HUDEP-2 (cell line): ENCODE measurements around the gene PAEP.

ENCODE experiments used
- DNase-seq, 76 experiments: peaks; one replicate each; lab custom pipeline; 2025; ENCODE audit not compliant: unreplicated experiment in 76 of 76; lab: John Stamatoyannopoulos, UW

Gene PAEP

DNA sequence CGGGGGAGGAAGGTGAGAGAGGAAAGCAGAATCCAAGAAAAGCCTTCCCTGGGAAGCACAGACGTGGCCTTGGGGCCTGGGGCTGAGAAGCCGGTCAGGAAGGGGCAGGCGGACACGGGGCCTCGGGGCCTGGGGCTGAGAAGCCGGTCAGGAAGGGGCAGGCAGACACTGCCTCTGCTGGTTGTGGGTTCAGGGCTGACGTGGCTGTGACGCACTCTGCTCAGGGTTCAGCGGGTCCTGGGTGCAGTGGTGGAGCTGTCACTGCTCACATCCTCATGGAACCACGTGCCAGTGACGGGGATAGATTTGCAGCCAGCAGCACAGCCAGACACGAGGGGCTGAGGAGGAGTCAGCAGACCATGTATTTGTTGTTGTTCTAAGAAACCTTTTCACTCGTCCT is 12.8 kb downstream of the PAEP start:
- DNase-seq: no peak

DNA sequence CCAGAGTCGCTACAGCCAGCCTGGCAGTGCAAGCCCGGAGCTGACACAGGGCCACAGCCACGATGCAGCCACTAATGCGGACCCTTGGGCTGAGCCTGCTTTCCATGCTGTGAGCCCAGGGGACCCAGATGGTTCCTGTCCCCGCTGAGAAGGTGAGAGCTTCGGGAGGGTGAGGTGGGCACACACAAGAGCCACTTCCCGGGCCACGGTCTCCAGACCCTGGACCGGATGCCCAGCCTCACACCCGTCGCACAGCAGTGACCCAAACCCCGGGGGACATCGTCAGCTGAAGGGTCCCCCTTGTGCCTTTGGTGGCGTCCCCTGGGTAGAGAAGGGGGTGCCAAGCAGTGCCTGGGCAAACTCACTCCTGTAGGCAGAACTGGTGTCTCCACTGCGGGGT is 13.4 kb downstream of the PAEP start:
- no peak for DNase-seq

DNA sequence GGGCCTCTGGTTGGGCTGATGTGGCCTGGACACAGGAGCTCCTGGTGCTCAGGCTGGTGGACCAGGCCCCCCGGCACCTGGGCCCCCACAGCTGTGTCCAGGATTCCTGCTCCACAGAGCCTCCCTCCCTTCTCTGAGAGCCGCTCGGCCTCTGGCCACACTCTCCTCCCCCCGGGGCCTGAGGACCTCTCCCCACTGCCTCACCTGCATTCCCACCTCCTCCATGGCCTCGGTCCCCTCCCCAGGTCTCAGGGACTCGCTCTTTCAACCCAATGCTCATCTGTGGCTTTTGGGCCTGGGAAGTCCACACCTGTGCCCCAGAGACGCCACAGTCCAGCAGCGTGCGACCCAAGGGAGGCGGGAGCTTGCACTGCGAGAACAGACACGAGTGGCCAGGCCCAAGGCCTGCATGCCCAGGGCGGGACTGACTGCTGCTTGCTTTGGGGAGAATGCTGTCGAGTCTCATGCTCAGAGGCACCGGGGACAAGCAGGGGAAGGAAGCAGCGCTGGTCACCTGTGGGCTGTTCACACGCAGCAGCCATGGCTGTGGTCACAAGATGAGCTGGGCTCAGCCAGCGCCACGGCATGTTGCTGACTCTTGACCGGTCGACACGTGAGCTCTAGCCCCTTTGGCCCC is 14.6 kb downstream of the PAEP start:
- DNase-seq: no peak

DNA sequence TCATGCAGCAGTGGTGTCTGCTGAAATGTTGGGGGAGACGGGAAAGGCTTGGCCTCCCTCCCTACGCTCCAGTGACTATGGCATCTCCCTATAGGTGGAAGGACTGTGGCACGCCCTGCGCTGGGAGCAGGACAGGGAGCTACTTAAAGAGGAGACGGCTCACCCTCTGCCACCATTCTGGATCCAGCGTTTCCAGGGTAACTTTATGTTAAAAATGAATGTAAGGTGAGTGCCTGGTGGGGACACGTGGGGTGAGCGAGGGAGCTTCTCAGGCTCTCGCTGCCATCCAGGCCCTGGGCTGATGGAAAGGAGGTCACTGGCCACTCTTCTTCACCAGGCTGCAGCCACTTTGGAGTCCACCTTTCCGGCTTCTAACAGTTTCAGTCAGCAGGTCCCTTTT is 15.7 kb downstream of the PAEP start:
- no peak for DNase-seq

DNA sequence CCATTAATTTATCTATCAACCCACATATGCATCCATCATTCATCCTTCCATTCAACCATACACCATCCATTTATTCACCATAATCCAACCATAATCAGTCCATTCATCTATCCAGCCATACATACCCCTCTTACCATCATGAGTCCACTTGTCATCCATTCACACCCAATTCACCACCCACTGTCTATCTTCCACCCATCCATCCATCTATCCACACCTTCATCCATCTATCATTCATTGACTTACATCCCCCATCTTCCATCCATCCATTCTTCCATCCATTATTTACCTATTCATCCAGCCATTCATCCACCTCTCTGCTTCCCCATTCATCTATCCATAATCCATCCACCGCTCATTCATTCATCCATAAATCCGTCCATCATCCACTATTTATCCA is 17.8 kb downstream of the PAEP start:
- DNase-seq: no peak

DNA sequence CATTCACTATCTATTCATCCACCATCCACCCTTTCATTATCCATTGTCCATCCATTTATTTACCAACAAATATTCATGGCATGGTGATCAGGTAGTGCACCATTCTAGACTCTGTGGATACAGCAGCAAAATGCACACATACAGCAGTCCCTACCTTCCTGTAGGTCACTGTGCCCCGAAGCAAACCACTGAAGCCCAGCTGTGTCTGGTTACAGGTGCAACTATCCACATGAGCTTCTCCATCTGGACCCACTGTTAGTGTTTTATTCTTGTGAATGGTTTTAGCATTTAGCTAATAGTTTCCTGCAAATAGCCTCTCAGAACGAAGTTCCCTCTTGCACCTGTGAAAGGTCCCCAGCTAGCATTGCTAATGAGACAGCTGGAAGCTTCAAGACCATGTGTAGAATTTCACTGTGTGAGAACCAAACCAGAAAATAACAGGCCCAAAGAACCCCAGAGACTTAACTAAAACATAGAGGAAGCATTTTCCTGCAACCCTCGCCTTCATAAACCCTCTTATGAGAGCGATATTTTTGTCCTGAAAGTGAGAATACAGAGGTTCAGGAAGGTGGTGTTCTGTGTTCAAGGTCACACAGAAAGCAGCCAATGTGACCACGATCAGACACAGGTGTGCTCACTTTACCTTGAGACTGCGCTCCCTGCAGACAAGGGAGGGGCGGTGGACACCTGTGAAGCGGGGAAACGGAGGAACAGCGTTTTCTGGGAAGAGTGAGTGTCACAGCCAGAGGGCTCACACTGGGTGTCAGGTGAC is 18.5 kb downstream of the PAEP start:
- DNase-seq: no peak

DNA sequence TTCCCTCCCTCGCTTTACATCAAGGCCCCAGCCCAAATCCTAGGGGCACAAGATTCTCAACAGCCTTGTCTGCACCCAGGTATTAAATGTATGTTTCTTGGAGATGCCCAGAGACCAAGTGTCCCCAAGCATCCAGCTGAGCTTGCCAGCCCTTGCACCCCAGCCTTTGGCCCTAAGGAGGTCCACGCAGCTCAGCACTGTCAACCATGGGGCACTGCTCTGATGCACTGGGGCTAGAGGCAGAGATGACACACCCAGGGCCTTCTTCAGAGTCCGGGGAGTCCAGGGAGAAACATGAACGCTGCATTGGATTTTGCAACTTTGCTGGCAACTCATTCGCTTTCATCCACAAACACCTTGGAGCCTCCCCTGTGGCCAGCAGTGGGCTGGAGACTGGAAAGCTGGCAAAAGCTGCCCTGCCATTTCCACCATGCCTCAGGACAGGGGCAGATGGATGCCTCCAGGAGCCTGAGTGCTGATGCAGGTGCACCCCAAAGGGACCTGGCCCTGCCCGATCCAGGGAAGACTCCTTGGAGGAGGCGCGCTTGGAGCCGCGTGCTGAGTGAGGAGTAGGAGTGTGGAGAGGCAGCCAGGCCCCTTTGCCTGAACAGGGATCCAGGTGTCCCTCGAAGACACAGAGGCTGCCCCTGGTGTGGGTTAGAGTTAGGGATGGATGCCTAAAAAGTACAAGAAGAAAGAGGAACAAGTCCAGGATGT is 19.3 kb downstream of the PAEP start:
- no peak for DNase-seq

DNA sequence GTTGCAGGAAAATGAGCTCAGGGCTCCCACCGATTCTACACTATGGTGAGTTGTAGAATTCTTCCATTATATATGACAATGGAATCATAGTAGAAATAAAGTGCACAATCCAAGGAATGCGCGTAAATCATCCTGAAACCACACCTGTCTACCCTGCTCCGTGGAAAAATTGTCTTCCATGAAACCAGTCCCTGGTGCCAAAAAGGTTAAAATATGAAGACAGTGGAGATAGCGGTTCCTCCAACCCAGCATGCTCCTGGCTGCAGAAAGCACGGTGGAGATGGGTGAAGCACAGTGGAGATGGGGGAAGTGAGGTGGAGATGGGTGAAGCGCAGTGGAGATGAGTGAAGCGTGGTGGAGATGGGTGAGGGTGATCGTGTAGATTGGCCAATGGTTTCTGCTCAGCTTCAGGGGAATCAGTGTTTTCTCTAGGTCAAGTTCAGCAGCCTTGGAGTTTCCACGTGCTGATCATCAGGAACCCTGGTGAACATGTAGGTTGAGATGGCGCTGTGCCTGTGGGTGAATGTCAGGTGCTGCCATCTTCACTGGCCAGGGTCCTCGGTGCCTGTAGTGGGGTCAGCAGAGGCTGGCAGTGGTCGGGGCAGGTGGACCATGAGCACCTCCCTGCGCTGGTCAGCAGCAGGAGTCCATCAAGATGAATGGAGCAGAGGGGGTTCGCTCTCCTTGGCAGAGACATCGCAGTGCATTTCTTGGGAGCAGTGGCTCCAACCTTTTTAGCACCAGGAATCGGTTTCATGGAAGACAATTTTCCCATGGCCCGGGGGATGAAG is 20.3 kb downstream of the PAEP start:
- DNase-seq: no peak

DNA sequence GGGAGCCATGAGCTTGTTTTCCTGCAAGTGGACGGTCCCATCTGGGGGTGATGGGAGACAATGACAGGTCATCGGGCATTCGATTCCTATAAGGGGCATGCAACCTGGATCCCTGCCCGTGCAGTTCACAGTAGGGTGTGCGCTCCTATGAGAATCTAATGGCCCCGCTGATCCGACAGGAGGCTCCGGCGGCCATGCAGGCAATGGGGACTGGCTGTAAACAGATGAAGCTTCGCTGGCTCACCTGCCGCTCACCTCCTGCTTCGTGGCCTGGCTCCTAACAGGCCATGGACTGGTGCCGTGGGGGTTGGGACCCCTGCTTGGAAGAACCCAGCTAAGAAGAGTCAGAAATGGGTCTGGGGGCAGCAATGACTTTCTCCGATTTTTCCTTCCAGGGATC is 21.0 kb downstream of the PAEP start:
- DNase-seq: no peak

DNA sequence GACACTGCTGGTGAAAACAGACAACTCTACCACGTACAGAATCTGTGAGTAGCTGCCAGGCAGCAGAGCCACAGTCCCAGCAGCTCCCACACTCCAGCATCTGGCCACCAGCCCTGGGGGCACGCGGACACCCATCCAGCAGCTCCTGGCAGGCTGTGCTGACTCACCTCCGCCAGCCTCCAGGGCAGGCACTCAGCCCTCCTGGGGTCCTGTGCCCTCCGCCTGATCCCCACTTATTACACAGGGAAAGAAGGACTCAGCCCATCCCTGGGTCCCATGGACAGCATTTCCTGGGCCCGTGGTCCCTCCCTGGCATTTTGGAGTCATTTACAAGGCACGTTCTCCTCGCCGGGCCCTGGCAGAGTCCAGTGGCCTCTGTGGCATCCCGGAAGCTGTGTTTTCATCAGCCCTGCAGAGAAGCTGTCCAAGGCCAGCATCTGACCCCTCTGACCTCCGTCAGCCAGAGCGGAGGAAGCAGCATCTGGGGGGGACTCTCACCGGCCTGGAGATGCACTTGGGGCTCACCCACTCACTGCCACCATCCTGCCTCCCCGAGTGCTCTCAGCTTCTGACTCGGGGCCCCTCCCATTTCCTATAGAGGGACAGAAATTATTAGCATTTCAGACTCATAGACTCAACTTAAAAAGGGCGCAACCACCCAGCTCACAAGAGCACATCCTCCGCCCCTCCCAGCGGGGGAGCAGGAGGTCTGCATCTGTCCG is 21.6 kb downstream of the PAEP start:
- no peak for DNase-seq

DNA sequence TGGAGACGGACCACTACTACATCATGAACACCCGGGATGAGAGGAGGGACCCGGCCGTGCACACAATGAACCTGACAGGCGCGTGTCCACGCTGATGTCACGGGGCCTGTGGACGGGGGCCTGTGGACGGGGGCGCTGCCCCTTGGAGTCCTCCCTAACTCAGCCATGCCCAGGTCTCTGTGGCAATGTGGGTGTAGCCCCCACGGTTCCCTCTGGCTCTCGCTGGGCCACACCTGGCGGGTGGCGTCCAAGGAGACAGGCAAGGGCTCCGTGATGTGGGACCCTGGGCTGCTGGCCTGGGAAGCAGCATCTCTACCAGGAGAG is 22.1 kb downstream of the PAEP start:
- DNase-seq: no peak

DNA sequence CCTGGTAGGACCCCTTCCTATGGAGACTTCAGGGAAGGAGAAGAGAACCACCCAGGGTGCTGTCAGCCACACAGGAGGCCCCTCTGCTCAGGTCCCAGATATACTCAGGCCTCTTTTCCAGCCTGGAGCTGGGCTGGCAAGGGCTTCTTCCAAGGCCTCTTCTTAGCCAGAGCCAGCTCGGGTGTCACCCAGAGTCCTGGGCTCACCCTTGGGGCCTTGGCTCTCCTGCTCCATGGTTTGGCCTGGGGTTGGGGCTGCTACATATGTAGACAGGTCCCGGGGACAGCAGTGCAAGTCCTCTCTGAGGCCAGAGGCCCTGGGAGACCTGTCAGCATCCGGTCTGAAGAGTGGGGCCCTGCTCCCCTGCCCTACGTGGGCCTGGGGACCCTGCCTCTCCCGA is 22.8 kb downstream of the PAEP start:
- no peak for DNase-seq

DNA sequence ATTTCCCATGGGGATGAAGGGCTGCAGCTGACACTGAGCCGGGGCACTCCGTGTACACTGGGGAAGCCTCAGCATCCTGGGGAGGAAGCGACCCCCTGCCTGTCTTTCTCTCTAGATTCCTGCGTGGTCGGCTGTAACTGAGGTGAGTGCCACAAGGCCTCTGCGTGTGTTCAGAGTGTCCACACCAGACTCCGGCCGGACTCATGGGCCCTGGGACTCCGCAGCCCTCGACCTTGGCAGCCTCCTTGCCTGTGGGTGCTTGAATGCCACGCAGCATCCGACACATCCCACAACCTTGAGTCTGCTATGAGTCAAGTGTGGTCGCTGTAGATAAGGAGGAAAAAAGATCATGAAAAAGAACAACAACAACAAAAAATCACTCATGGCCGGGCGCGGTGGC is 23.4 kb downstream of the PAEP start:
- peak in 5 of 76 experiments; percentile 4 to 36 (median 7) for DNase-seq

DNA sequence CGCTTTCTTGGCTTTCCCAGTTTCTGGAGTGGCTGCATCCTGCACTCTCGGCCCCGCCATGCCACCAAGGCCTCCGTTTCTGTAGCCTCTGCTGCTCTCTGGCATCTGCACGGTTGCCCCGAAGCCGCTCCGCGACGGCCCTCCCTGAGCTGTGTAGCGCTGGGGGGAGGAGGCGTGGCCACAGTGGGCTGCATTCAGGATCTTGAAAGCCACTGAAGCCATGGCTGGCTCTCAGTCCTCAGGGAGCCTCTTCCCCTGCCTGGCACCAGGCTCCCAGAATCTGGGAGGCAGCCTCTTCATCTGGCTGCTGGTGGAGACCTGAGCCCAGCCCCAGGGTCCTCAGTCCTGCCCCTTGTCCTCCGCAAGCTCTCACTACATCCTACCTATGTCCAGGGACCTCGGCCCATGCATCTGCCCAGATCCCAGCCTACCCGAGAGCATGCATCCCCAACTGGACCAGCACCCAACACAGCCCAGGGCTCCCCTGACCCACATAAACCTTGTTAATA is 25.1 kb downstream of the PAEP start:
- DNase-seq: no peak

DNA sequence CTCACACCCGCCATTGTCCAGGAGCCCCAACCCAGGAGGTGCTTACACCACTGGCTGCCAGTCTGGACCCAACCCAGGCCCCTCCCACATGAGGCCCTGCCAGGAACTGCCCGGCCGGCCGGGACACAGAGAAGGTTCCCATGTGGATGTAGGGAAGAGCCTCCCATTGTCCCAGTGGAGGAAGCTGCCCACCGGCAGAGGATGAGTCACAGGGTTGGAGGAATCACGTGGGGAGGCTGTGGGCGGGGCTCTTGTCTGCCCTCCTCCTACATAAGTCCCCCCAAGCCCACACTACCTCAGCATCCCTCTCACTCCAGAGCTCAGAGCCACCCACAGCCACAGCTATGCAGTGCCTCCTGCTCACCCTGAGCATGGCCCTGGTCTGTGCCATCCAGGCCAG is 26.1 kb downstream of the PAEP start:
- DNase-seq: no peak

DNA sequence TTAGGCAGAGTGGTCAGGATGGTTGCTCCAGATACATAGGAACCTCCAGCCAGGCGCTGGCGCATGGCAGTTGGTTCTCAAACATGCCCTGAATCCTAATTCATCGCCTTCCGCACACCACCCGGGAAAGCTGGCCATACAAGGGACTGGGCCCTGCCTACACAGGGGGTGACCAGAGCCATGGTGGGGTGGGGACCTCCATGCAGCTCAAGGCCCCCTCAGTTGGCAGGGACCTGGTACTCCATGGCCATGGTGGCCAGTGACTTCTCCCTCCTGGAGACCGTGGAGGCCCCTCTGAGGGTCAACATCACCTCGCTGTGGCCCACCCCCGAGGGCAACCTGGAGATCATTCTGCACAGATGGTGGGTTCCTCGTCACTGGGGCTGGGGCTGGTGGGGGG is 26.8 kb downstream of the PAEP start:
- DNase-seq: no peak

DNA sequence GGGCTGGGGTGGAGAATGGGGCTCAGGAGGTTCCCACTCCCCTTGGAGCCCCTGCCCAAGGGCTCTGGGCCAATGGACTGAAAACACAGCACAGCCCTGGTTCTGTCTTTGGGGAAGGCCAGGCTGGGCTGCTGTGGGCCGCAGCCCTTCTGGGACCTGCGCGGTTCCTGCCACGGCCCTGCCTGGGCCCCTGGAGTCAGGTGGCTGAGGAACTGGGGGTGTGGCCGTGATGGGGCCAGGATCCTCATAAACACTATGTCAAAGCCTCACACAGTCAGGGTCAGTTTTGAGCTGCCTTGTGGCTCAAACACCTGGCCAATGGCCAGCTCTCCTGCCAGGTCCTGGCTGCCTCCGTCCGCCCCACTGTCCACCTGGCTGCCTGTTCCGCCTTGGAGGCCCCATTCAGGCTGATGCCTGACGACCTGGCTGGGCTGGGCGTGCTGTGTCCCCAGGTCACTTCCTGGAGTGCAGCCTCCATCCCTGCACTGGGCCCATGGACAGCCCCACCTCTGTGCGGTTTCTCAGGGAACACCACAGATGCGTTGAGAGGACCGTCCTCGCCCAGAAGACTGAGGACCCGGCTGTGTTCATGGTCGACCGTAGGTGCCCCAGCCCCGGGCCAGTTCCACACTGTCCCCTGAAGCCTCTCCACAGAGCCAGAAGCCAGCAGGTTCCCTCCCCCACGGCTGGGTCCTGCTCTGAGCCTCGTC is 27.5 kb downstream of the PAEP start:
- DNase-seq: no peak

DNA sequence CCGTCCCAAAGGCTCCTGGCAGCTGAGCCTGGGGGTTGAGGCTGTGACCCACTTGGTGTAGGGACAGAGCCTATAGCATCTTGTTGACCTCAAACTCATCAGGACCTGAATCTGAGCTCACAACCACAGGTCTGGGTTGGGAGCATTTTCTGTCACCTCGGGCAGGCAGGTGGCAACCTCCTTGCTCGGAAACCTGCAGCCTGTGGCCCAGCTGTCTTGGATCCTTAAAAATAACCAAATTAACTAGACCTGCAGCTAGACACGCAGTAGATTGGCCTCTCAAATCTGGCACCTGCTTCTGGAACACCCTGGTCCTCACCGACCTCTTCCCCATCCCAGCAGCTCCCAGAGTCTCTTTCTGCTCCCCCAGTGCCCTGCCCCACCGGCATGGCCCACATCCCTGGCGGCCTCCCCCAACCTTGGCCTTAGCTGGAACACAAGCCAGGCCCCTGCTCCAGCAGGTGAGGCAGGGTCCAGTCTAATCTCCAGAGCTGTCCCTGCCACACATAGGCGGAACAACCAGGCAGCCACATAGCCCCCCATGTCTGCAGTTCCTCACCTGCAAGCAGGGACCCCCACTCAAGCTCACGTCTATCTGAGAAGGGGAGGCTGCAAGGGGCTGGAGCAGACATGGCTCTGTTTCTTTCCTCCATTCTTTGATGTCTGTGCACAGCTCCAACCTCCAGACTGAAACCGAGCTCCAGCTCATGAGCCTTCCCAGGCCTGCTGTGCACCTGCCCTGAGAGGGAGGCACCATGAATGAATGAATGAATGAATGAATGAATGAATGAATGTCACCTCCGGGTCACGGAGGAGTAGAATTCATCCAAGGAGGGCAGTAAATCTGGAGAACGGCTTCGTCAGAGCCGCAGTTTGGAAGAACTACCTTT is 28.3 kb downstream of the PAEP start:
- DNase-seq: no peak
